A673 (cell line): ENCODE measurements around the gene ZC3H12D.

Experiments used
- CTCF ChIP-seq: fragments of 300-800, 200-600 bp; sonication (generic); conservative IDR thresholded peaks from 2 replicates; pipeline ENCODE4 v1.5.1; 2017; ENCODE audit warnings: low read depth, mild to moderate bottlenecking, antibody characterized with exemption, low read length, moderate library complexity, mixed read lengths
- EZH2 ChIP-seq: fragments of 200-600 bp; sonication (generic); IDR thresholded peaks from 2 replicates; pipeline ENCODE4 v1.6.1; 2017; ENCODE audit warnings: borderline replicate concordance, low read depth, mild to moderate bottlenecking, mixed read lengths, antibody characterized with exemption, low read length; ENCODE audit not compliant: poor library complexity, severe bottlenecking

GRCh38 chr6:149405823-149406765 is 78.7 kb downstream of the ZC3H12D start:
- TF ChIP-seq CTCF: no peak
- no peak for TF ChIP-seq EZH2
